ENCODE data around the gene SPG7.

GRCh38 chr16:89531821-89532526, 23.8 kb downstream of the SPG7 start:
- no peak for TF ChIP-seq USF2 (CRISPR knock-in tag; IDR thresholded peaks at IDR 0.05)
- no peak for TF ChIP-seq CTCF (IDR thresholded peaks at IDR 0.05)
- TF ChIP-seq E2F1 (CRISPR knock-in tag; IDR thresholded peaks at IDR 0.05), result no peak
- TF ChIP-seq TEAD1 (CRISPR knock-in tag; IDR thresholded peaks at IDR 0.05), result no peak
- TF ChIP-seq CREB1 (CRISPR knock-in tag; IDR thresholded peaks at IDR 0.05), result no peak

All from WTC11 (cell line).